ENCODE measurements around the gene SATB1.

Gene SATB1

GRCh38 chr3:18402239-18402799 lies 22.8 kb downstream of the SATB1 start:
- no peak for DNase-seq (ENCODE audit: low read depth in 1 of 2, low spot score in 1 of 2)

DNA sequence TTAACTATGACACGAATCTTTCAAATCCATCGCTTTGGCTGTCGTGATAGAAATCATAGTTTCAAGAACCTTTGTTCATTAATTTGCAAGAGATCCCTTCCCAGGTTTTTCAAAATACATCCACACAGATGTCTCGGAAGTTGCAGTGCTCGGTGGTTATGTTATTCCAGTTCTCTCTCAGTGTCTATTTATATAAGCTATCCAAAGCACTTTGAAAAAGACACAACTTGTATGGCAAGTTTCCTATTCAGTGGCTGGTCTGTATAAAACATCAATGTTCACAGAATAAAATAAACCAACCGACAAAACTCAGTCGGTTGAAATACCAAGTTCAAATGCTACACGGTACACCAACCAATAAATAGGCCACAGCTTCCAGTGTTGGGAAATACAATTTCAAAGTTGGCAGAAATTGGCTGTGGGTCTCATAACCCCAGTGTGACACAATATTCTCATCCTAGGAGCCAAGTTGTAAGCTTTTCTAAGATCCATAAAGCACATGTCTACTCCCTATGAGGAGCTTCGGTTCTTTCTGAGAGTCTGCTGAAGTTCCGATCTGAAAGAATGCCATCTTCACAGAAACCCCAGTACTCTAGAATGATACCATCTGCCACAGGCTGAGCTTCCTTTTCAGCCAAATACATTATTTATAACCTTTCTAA lies 23.7 kb downstream of the SATB1 start:
- DNase-seq (ENCODE audit: low read depth in 1 of 2, low spot score in 1 of 2), result no peak

GRCh38 chr3:18398448-18398847 lies 26.7 kb downstream of the SATB1 start:
- DNase-seq (ENCODE audit: low read depth in 1 of 2, low spot score in 1 of 2), result no peak

DNA sequence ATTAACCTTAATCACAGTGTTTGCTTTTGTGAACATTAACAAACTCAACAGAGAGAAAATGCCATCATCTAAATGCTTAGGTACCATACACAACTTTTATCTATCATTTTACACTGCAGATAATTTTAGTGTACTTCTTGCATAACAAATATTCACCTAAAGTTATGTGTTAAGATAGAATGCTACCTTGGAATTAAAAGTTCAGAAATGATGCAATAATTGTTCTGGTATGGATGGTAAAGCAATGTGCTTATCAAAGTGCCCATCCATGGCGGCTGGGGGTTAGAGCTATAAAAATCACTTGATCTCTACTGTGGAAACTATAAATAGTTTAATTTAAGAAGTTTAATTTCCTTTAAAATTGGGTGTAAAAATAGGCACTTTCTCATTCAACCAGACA lies 28.7 kb downstream of the SATB1 start:
- DNase-seq (ENCODE audit: low read depth in 1 of 2, low spot score in 1 of 2), result no peak

DNA sequence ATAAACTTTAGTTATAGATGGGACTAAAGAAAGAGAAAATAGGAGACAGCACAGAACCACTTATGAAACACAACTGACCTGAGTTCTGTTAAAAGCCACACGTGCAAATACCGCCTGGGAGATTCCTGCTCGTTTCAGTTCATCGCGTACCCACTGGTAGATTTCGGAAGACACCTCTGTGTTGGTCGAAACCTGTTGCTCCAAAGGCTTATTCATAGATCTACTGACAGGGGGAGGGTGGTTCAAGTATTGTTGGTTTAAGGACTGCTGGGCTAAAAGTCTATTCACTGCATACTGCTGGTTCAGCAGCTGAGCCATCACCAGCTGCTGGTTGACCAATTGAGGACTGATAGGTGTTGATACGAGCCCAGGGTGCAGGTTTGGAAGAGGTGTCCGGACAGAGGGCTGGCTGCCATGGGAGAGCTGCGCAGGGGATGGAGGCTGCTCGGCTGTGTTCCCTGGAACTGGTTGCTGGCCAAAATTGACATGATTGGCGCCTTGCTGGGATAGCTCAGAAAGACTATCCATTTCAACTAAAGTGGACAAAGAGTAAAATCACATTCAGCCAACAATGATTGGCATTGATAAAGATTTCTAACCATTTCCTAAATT lies 30.6 kb downstream of the SATB1 start:
- no peak for DNase-seq (ENCODE audit: low read depth in 1 of 2, low spot score in 1 of 2)

DNA sequence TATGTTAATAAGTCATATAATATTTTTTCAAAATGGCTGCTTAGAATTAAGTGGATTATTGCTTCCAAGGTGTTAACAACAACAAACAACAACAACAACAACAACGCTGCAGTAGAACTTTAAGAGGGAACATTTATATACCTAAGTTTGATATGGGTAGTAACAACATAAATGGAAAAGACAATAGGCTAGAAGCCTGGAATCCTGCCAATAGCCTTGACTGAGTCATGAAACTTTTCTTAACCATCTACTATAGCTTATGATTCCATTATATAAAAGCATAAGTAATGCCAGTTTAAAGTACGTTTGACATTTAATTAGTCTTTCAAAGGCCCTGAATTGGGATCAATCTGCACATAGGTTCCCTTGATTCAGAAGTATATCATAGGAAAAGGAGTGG lies 31.2 kb downstream of the SATB1 start:
- DNase-seq (ENCODE audit: low read depth in 1 of 2, low spot score in 1 of 2), result no peak

GRCh38 chr3:18390024-18390660 lies 35.0 kb downstream of the SATB1 start:
- no peak for DNase-seq (ENCODE audit: low read depth in 1 of 2, low spot score in 1 of 2)

DNA sequence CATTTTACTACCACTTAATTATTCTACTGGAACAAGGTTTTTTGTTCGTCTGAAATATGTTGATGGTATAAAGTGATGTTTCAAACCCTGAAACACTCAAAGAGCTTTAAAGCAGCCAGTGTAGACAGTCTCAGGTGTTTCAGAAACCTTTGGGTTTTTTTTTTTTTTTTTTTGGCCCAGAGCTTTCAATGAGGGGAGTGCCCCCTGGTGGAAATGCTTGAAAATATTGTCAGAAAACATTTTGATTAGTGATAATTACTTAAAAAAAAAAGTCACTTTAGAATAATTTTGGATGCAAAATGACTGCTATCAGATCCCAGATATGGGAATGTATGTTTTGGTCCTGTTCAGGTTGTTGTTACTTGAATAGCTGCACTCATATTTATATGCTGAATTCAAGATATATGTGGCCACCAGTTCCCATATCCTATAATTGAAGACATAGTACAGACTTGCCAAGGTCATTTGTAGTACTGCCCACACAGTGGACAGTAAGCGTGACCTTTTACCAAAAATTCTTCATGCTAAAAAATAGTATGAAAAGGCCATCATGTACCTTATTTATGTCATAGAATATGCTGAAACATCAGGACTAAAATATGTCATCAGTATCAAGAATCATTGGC lies 35.9 kb downstream of the SATB1 start:
- no peak for DNase-seq (ENCODE audit: low read depth in 1 of 2, low spot score in 1 of 2)

DNA sequence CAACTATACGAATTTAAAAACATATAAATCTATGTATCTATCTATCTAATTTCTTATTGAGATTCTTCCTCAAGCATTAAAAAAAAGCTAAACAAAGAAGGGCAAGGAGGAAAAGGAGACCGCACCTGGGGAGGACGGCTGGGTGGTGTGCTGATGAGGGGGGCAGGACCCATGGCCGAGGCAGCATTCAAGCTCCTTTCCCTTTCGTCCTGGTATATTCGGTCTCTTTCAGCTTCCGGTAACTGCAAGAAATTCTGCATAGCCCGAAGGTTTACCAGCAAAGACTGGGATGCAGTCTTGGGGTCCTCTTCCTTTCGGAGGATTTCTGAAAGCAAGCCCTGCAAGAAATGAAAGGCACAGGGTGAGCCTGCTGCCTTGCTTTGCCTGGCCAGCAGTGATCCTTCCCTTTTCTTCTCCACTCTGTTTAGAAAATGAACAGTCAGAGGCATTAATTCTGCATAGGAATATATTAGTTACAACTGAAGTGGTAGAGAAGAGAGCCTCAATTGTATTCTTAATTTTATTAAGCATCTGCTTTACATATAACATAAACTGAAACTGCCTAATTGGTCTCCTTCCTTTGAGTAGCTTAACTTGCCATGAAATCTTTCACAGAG lies 38.8 kb downstream of the SATB1 start:
- DNase-seq (ENCODE audit: low read depth in 1 of 2, low spot score in 1 of 2), result no peak

GRCh38 chr3:18385706-18386105 lies 39.4 kb downstream of the SATB1 start:
- DNase-seq (ENCODE audit: low read depth in 1 of 2, low spot score in 1 of 2), result no peak

GRCh38 chr3:18382760-18383369 lies 42.3 kb downstream of the SATB1 start:
- no peak for DNase-seq (ENCODE audit: low read depth in 1 of 2, low spot score in 1 of 2)

DNA sequence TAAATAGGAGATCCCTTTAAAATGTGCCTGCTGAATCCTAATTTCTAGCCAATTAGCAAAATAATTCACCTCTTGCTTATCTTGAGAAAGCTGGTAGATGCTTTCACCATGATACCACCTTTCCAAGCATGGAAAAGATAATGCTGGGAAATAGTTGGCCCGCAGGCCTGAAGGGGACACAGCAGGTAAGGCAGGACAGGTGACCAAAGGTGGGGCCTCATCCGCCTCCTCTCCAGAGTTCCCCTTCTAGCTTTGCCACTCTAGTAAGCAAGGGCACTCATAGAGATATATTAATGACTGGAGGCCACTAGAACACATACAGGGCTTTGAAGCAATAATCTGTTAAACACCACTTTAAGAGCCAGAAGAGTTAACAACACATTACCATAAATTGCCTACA lies 45.5 kb downstream of the SATB1 start:
- DNase-seq (ENCODE audit: low read depth in 1 of 2, low spot score in 1 of 2), result no peak

DNA sequence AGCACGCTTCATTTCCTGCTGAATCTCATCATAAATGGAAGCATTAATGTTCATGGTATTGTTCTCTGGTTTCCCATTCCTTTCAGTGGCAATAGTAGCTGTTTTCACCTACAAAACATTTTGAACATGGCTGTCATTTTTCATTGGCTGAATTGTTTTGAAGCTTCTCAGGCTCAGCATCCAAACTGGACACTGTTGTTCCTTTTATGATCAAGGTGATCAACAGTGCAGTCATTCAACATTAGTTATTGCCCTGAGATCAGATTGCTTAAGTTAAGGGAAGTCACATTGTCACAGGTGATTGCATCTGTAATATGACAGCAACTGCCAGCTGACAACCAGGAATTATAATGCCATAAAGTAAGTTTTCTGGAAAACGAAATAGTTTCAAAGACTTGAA lies 46.9 kb downstream of the SATB1 start:
- DNase-seq (ENCODE audit: low read depth in 1 of 2, low spot score in 1 of 2), result no peak

DNA sequence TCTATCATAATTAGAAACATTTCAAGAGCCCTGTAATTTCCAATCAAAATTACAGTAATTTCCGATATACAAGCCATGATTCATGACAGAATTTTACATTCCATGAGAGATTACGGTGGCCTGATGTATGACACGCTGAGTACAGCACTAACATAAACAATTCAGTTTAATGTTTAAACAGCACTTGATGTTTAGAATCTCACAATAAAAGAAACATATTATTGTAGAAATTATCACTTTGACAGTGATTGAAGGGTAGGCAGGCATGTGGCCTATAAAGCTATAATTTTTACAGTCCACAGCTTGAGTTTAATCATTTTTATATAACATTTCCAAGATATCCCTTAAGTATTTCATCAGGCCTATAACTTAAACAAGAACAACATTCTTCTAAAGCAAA lies 48.5 kb downstream of the SATB1 start:
- DNase-seq (ENCODE audit: low read depth in 1 of 2, low spot score in 1 of 2), result no peak

GRCh38 chr3:18372786-18373405 lies 52.2 kb downstream of the SATB1 start:
- DNase-seq (ENCODE audit: low read depth in 1 of 2, low spot score in 1 of 2), result no peak

GRCh38 chr3:18370672-18371071 lies 54.5 kb downstream of the SATB1 start:
- no peak for DNase-seq (ENCODE audit: low read depth in 1 of 2, low spot score in 1 of 2)

DNA sequence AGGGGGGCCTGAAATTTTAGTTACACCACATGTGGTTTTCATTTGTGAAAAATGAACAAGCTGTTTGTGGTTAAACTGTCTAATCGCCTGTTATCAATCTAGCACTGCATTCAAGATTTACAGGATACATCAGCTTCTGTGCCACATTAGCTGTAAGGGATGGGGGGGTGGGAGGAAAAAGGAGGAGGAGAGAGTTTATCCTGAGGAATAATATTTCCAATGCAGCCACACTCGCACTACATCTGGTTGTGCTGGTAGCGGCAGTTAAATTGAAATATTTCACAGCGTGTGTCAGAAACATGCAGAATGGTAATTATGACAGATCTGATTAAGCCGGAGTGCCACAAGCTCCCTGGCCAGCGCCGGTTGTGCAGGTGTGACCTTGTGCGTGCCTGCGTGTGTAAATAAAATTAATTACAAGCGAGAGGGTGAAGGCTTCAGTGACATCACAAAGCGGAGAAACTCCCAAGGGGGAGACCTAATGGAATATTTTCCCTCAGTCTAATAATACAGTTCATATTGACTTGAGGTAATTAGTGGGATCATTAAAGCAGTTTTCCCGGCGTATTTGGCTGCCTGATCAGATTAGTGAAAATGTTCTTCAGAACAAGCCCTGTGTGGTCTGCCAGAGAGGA lies 55.5 kb downstream of the SATB1 start:
- no peak for DNase-seq (ENCODE audit: low read depth in 1 of 2, low spot score in 1 of 2)

DNA sequence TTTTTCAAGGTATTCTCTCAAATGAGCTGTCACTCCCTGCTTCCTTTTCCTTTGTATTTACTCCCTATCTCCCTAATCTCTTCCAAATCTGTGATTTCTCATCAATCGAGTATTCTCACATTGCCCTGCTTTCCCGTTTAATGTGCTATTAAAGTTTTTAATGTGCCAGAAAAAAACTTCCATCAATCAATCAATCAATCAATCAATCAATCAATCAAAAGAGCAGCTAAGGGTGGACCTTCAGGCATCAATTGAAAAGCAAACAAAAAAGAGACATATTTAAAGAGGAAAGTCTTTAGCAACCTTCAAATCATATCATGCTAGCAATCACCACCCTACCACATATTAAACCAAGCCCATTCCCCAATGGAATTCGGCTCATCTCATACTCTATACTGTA lies 58.9 kb downstream of the SATB1 start:
- DNase-seq (ENCODE audit: low read depth in 1 of 2, low spot score in 1 of 2), result no peak

- no peak for DNase-seq (ENCODE audit: low read depth in 1 of 2, low spot score in 1 of 2)
Observed at GRCh38 chr3:18363338-18363737, 61.8 kb downstream of the SATB1 start.

DNA sequence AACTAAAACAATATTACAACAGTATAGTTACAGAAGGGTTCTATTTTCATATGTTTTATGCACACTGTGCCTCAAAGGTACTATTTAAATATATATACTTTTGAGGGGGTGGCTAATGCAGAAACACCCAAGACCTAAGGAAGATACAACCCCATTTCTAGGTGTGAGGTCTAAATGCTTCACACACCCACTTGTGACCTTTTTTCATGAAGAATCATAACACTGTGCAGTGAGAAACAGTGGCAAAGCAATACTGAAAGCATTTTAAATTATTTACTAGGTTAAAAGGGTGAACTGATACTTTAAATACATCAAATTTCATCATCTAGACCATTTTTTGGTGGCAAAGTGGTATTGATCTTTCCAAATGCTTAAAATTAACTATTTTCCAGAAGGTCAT lies 67.4 kb downstream of the SATB1 start:
- no peak for DNase-seq (ENCODE audit: low read depth in 1 of 2, low spot score in 1 of 2)
